GM19240 (cell line): ENCODE results near the gene CIB1.

Experiments
- DNase-seq: peaks from one replicate; pipeline ENCODE4 v3.0.0; 2011; ENCODE audit warnings: low spot score; ENCODE audit not compliant: insufficient read length

Gene CIB1

GRCh38 chr15:90241343-90242192 is 7.8 kb upstream of the CIB1 start:
- DNase-seq = no peak

- no peak for DNase-seq
These were observed 7.1 kb upstream of the CIB1 start for GRCh38 chr15:90240856-90241255.

GRCh38 chr15:90239371-90239770 is 5.6 kb upstream of the CIB1 start:
- no peak for DNase-seq

- DNase-seq = no peak
These were observed 601 bp upstream of the CIB1 start, which contains the start of gene GDPGP1 for GRCh38 chr15:90234096-90234988. TSS of gene GDPGP1 (plus strand) at chr15:90234209. CDS start at chr15:90240909, 6,700 bp downstream.

GRCh38 chr15:90232941-90233386 is 777 bp downstream of the CIB1 start:
- DNase-seq = no peak

GRCh38 chr15:90232196-90232595 is 1.5 kb downstream of the CIB1 start:
- DNase-seq = no peak

- peak; percentile 65 for DNase-seq
These were observed 2.4 kb downstream of the CIB1 start for GRCh38 chr15:90231028-90232017.

GRCh38 chr15:90230610-90231009 is 3.1 kb downstream of the CIB1 start:
- no peak for DNase-seq

- no peak for DNase-seq
These were observed 3.7 kb downstream of the CIB1 start for GRCh38 chr15:90230071-90230494.

GRCh38 chr15:90228960-90229359 is 4.8 kb downstream of the CIB1 start:
- no peak for DNase-seq

GRCh38 chr15:90227816-90228772 is 5.6 kb downstream of the CIB1 start:
- no peak for DNase-seq

GRCh38 chr15:90227336-90227735 is 6.4 kb downstream of the CIB1 start:
- DNase-seq = no peak

- DNase-seq = no peak
These were observed 8.1 kb downstream of the CIB1 start for GRCh38 chr15:90225504-90226234.

GRCh38 chr15:90225047-90225446 is 8.7 kb downstream of the CIB1 start:
- no peak for DNase-seq

GRCh38 chr15:90223441-90224165 is 10.1 kb downstream of the CIB1 start:
- DNase-seq = no peak

GRCh38 chr15:90222547-90222946 is 11.2 kb downstream of the CIB1 start:
- DNase-seq = no peak

- DNase-seq = peak; percentile 43
These were observed 12.4 kb downstream of the CIB1 start for GRCh38 chr15:90221246-90221900.
